ENCODE measurements around the gene RIT2. TPM values are rescaled to one million over a fixed set of nuclear protein-coding genes. Genes with fewer than 3 reads are reported as not detected.
A peak's percentile ranks its signal among the peaks of the same experiment; 100 is the strongest.

The RIT2 gene
- polyA plus RNA-seq (2012; ENCODE audit: insufficient read depth, insufficient read length, low read depth): 4.9 TPM

DNA sequence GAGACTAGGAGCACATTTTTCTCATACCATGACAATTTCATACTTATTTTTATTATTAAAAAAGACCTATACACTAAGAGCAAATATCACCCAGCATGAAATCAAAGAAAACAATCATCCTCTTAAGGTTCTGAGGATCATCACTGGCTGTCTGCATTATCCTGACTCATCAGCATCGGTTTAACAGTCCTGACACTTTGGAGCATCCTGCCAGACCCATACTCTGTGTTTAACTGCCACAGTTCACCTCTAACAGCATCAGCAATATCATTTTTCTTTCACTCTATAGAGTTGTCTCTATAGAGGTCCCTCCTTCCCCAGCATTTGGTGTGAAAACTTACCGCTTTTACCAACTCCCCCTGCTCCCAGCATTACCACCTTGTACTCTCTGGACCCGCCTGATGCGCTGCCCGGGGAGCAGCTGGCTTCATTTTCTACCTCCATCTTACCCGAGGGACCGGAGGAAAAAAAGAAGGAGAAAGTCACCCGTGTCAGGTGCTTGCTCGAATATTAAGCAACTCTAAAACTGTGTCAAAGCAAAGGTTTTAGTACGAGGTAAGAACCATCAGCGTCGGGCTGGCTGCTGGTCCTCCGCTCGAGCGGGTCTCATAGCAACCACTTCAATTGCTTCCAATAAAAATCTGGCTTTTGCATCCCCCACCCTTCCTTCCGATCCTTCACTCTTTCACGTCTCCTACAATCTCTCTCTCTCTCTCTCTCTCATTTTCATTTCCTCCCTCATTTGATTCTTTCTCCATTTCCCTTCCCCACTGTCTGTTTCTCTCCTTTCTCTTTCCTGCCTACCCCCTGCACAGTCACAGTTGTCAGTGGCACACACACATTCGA, at the start of gene RIT2:
RIT2 (minus strand) TSS at position 610 of the 846 bp plus-strand sequence.
- DNase-seq: no peak
- no peaks in the 10 kb centered on the region for H3K9me3 ChIP-seq
- no peaks in the 10 kb centered on the region for H3K27me3 ChIP-seq
- no peaks in the 10 kb centered on the region for H3K36me3 ChIP-seq
- H3K4me3 ChIP-seq (ENCODE audit: low read depth, low read length): peak within 1 kb of the TSS; percentile 66
- no peak for TF ChIP-seq CTCF (IDR thresholded peaks at IDR 0.05; ENCODE audit: low read depth, low read length)
- no peaks in the 10 kb centered on the region for H3K4me1 ChIP-seq

DNA sequence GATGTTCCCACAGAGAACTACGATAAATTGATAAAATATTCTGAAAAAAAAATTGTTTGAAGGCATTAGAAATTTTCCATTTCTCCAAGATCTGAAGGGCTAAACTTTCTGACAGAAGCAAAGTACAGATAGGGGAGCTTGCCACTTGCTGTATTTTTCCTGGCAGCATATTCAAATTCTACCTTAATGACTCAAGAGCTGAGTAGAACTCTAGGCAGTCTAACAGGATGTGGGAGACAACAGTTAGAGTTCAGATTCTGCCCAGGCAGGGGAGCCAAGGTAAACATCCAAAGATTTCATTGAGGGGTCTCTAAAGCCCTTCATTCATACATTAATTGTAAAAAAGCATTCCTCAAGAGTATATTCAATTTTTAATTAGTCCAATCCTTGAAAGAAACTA, 46.0 kb upstream of the RIT2 start:
- Histone ChIP-seq H3K36me3 (no peaks in the 10 kb centered on the region), H3K9me3 (no peaks in the 10 kb centered on the region), H3K4me3 (ENCODE audit: low read depth, low read length) (no peak overlapping the region), H3K27me3 (no peaks in the 10 kb centered on the region), H3K4me1 (no peaks in the 10 kb centered on the region)
- no peak for TF ChIP-seq CTCF (IDR thresholded peaks at IDR 0.05; ENCODE audit: low read depth, low read length)
- no peak for DNase-seq

DNA sequence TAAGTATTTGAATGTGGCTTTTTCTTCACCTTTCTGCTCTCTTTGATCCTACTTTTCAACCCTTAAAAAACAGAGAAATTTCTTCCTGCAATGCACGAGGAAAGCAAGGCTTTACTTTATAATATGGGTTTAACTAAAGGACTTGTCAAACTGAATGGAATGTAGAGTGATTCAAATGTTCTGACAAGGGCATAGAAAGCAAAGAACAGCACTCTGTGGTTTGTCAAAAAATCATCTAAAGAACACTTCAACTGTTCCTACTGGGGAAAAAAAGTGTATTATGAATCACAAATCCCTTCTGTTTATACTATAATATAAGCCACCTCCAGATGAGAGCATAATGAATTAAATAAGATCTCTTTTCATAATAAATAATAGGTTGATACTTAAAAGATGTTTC, 45.0 kb upstream of the RIT2 start:
- Histone ChIP-seq H3K27me3 (no peaks in the 10 kb centered on the region), H3K4me3 (ENCODE audit: low read depth, low read length) (no peak overlapping the region), H3K9me3 (no peaks in the 10 kb centered on the region), H3K36me3 (no peaks in the 10 kb centered on the region), H3K4me1 (no peaks in the 10 kb centered on the region)
- DNase-seq: no peak
- TF ChIP-seq CTCF (IDR thresholded peaks at IDR 0.05; ENCODE audit: low read depth, low read length): no peak

GRCh38 chr18:43159926-43160325, 44.4 kb upstream of the RIT2 start:
- Histone ChIP-seq H3K27me3 (no peaks in the 10 kb centered on the region), H3K36me3 (no peaks in the 10 kb centered on the region), H3K9me3 (no peaks in the 10 kb centered on the region), H3K4me1 (no peaks in the 10 kb centered on the region), H3K4me3 (ENCODE audit: low read depth, low read length) (no peak overlapping the region)
- DNase-seq: no peak
- no peak for TF ChIP-seq CTCF (IDR thresholded peaks at IDR 0.05; ENCODE audit: low read depth, low read length)

DNA sequence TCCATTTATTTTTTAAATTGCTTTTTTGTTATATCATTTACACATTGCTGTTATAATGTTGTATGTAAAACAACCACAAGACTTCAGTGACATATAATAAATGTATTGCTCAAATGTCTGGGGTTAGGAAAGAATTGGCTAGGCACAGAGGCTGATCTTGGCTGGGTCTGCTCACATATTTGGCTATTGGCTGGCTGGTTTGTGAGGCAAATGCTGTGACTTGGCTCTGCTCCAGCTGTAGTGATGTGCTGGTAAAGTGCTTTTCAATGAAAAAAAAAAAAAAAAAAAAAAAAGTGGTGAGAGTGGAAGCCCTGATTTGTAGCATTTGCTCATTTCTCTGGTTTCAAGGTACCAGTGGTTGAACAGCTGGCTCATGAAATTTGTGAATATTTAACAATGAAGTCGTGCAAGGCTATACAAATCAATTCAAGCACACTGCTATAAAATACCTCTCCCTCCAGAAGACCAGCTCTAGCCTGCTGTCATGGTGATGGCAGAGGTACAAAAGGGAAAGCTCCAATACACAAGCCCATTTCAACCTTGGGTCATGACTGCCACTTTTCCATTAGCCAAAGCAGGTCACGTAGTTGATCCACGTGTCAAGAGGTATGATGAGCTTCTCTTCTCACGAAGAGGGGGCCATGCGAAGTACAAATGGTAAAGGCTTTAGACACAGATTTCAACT, 43.7 kb upstream of the RIT2 start:
- no peaks in the 10 kb centered on the region for H3K4me1 ChIP-seq
- peak; percentile 33 for DNase-seq
- H3K27me3 ChIP-seq: no peaks in the 10 kb centered on the region
- H3K36me3 ChIP-seq: no peaks in the 10 kb centered on the region
- TF ChIP-seq CTCF (IDR thresholded peaks at IDR 0.05; ENCODE audit: low read depth, low read length): no peak
- no peaks in the 10 kb centered on the region for H3K9me3 ChIP-seq
- H3K4me3 ChIP-seq (ENCODE audit: low read depth, low read length): no peak overlapping the region

DNA sequence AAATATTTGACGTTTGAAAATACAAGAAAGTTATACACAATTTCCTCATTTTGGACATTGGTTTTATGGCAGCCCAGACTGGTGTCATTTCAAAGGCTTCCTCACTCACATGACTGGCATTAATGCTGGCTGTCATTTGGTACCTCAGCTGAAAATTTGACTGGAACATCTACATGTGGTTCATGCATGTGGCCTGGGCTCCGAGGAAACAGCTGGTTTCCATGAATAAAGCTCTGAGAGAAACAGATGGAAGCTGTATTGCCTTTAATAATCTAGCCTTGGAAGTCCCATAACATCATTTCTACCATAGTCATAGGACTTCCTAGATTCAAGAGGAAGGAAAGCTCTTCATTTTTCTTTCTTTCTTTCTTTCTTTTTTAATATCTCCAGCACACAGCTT, 42.9 kb upstream of the RIT2 start:
- no peaks in the 10 kb centered on the region for H3K36me3 ChIP-seq
- H3K27me3 ChIP-seq: no peaks in the 10 kb centered on the region
- no peak for DNase-seq
- no peak for TF ChIP-seq CTCF (IDR thresholded peaks at IDR 0.05; ENCODE audit: low read depth, low read length)
- H3K4me1 ChIP-seq: no peaks in the 10 kb centered on the region
- H3K4me3 ChIP-seq (ENCODE audit: low read depth, low read length): no peak overlapping the region
- no peaks in the 10 kb centered on the region for H3K9me3 ChIP-seq
